GM18907 (cell line): ENCODE results near the gene NDUFV1.
A peak's percentile ranks its signal among the peaks of the same experiment; 100 is the strongest.
"Not testable (repeated sequence)": the region's sequence is repeated elsewhere in the genome, so short reads cannot be mapped to it uniquely, and the experiment has no call there.

Source experiments
- ATAC-seq: cut with Tn5 transposase; IDR thresholded peaks from one replicate; pipeline ENCODE4 v1.9.1; 2021; ENCODE audit warnings: mild to moderate bottlenecking, moderate library complexity; ENCODE audit not compliant: unreplicated experiment

The NDUFV1 gene

GRCh38 chr11:67606492-67607295 is at the start of gene NDUFV1:
Gene NDUFV1, plus strand, starts transcription at chr11:67606936. Its CDS starts 69 bp downstream, at chr11:67607005.
- ATAC-seq, result peak; percentile 90

- ATAC-seq, result peak; percentile 63
These were observed 48.5 kb upstream of the NDUFV1 start for GRCh38 chr11:67558084-67558772.

- ATAC-seq, result peak; percentile 81
These were observed 44.6 kb upstream of the NDUFV1 start for GRCh38 chr11:67561971-67562619.

GRCh38 chr11:67562963-67563704 is 43.6 kb upstream of the NDUFV1 start:
- ATAC-seq, result no peak

GRCh38 chr11:67563705-67564114 is 43.0 kb upstream of the NDUFV1 start:
- ATAC-seq, result not testable (repeated sequence)

- no peak for ATAC-seq
These were observed 42.5 kb upstream of the NDUFV1 start for GRCh38 chr11:67564230-67564629.

- ATAC-seq, result no peak
These were observed 35.3 kb upstream of the NDUFV1 start for GRCh38 chr11:67571443-67571842.

- ATAC-seq, result no peak
These were observed 34.4 kb upstream of the NDUFV1 start for GRCh38 chr11:67572305-67572704.

- ATAC-seq, result no peak
These were observed 33.9 kb upstream of the NDUFV1 start for GRCh38 chr11:67572747-67573419.

GRCh38 chr11:67574938-67575337 is 31.8 kb upstream of the NDUFV1 start:
- ATAC-seq, result no peak

- ATAC-seq, result no peak
These were observed 29.8 kb upstream of the NDUFV1 start for GRCh38 chr11:67576735-67577475.

- no peak for ATAC-seq
These were observed 28.8 kb upstream of the NDUFV1 start for GRCh38 chr11:67577951-67578350.

- ATAC-seq, result no peak
These were observed 25.3 kb upstream of the NDUFV1 start for GRCh38 chr11:67581469-67581868.

- no peak for ATAC-seq
These were observed 24.7 kb upstream of the NDUFV1 start for GRCh38 chr11:67582011-67582410.

GRCh38 chr11:67583247-67584204 is 23.2 kb upstream of the NDUFV1 start, which contains the start of gene GSTP1:
Gene GSTP1, plus strand, starts transcription at chr11:67583812. Its CDS starts 32 bp downstream, at chr11:67583844.
- peak; percentile 53 for ATAC-seq

GRCh38 chr11:67584205-67584880 is 22.4 kb upstream of the NDUFV1 start:
- ATAC-seq, result peak; percentile 2

GRCh38 chr11:67584881-67585873 is 21.6 kb upstream of the NDUFV1 start:
- ATAC-seq, result no peak
